K562 treated with DMSO at 1 percent for 48 hours (cell line): ENCODE measurements around the gene TMTC3. TPM values are rescaled to one million over a fixed set of nuclear protein-coding genes. Genes with fewer than 3 reads are reported as not detected.

Experiments used
- total RNA-seq: library from RNA; unstranded; fragments of 300-600 nt; gene quantifications from 2 replicates; pipeline ENCODE4 v1.2.3, GENCODE V29; 2022; ENCODE audit warnings: low replicate concordance; ENCODE audit errors: extremely low read depth

TMTC3 gene
- total RNA-seq = not detected in 2 replicates

GRCh38 chr12:88141774-88142609 lies at the start of gene TMTC3, which contains the start of gene CEP290:
TSS of gene TMTC3 (plus strand) at chr12:88142307. CDS start at chr12:88148316, 6,009 bp downstream.
TSS of gene CEP290 (minus strand) at chr12:88142088. CDS start at chr12:88141307, 781 bp downstream.

Other genes with a start within 250 kb of the TMTC3 start
- not detected in 2 replicates for gene C12orf50, start 112.9 kb upstream of the TMTC3 start, total RNA-seq
- gene CEP290, start 219 bp upstream of the TMTC3 start, total RNA-seq = not detected in 2 replicates